ENCODE results near the gene TMPRSS5.

- TF ChIP-seq POLR2AphosphoS5 (IDR thresholded peaks at IDR 0.05) (no peak), EZH2 (IDR thresholded peaks at IDR 0.05; ENCODE audit: borderline replicate concordance, insufficient read depth, low read length, poor library complexity, severe bottlenecking) (no peak), CTCF (IDR thresholded peaks at IDR 0.05; ENCODE audit: poor library complexity, severe bottlenecking) (no peak)
These were observed 62.4 kb downstream of the TMPRSS5 start for GRCh38 chr11:113643701-113644100.
